HEK293 (cell line): Measurements from ENCODE around the gene PMP22.

Experiments used
- CTCF ChIA-PET: fragments of 350-600 bp; formaldehyde crosslinking; extraction: SDS; loops from one replicate; lab custom pipeline; 2021; ENCODE audit warnings: antibody characterized with exemption; lab: Yijun Ruan, JAX
- POLR2A ChIA-PET: fragments of 300-600 bp; formaldehyde crosslinking; extraction: SDS; loops from one replicate; lab custom pipeline; 2020; ENCODE audit warnings: antibody characterized with exemption, inconsistent platforms; lab: Yijun Ruan, JAX
- H3K27ac ChIP-seq: fragments of 200-500 bp; sonication (Bioruptor generic); 2 replicates; pipeline ENCODE4 v1.5.1; 2014; ENCODE audit warnings: low read depth, low read length, control low read depth, inconsistent platforms; ENCODE audit errors: extremely low read depth
- H3K36me3 ChIP-seq, 2 experiments: fragments of 200-500 bp in 1 of 2; sonication (Bioruptor generic) in 1 of 2; 1 replicate in 1 of 2; 2 replicates in 1 of 2; pipeline ENCODE4 v1.5.1; 2014 to 2017; ENCODE audit warnings: inconsistent platforms in 2 of 2, low read length in 2 of 2; ENCODE audit not compliant: control insufficient read depth in 2 of 2, insufficient read depth in 1 of 2
- H3K4me1 ChIP-seq: fragments of 200-500 bp; sonication (Bioruptor generic); 2 replicates; pipeline ENCODE4 v1.5.1; 2014; ENCODE audit warnings: mild to moderate bottlenecking, low read length, inconsistent platforms; ENCODE audit not compliant: control insufficient read depth, insufficient read depth
- H3K4me3 ChIP-seq: 2 replicates; pipeline ENCODE4 v1.5.1; 2011; ENCODE audit warnings: low read depth, mild to moderate bottlenecking, control low read depth, low read length, moderate library complexity
- H3K9me3 ChIP-seq: fragments of 200-500 bp; sonication (Bioruptor generic); 2 replicates; pipeline ENCODE4 v1.5.1; 2014; ENCODE audit warnings: low read depth, low read length, inconsistent platforms; ENCODE audit not compliant: control insufficient read depth, insufficient read depth
- BCL11A ChIP-seq: fragments of 450-650 bp; formaldehyde crosslinking; IDR thresholded peaks from 2 replicates; pipeline ENCODE4 v1.5.1; 2016; ENCODE audit warnings: low read depth, missing biosample characterization, missing genetic modification characterization
- HOXD13 ChIP-seq: sonication (generic); formaldehyde crosslinking; IDR thresholded peaks from 2 replicates; pipeline ENCODE4 v1.8.0; 2022; ENCODE audit warnings: missing genetic modification reagents, borderline replicate concordance
- KLF17 ChIP-seq: fragments of 450-650 bp; formaldehyde crosslinking; IDR thresholded peaks from 2 replicates; pipeline ENCODE4 v1.5.1; 2016; ENCODE audit warnings: missing biosample characterization, missing genetic modification characterization
- MYNN ChIP-seq: fragments of 450-650 bp; formaldehyde crosslinking; IDR thresholded peaks from 2 replicates; pipeline ENCODE4 v1.5.1; 2016; ENCODE audit warnings: missing biosample characterization, missing genetic modification characterization, borderline replicate concordance
- PRDM10 ChIP-seq: fragments of 450-650 bp; formaldehyde crosslinking; IDR thresholded peaks from 2 replicates; pipeline ENCODE4 v1.5.1; 2016; ENCODE audit warnings: missing biosample characterization, missing genetic modification characterization
- WT1 ChIP-seq: fragments of 450-650 bp; formaldehyde crosslinking; IDR thresholded peaks from 2 replicates; pipeline ENCODE4 v1.5.1; 2016; ENCODE audit warnings: missing biosample characterization, missing genetic modification characterization
- ZBTB8A ChIP-seq: fragments of 450-650 bp; formaldehyde crosslinking; IDR thresholded peaks from 2 replicates; pipeline ENCODE4 v1.5.1; 2016; ENCODE audit warnings: missing biosample characterization, missing genetic modification characterization
- ZNF221 ChIP-seq: fragments of 450-650 bp; formaldehyde crosslinking; IDR thresholded peaks from 2 replicates; pipeline ENCODE4 v1.5.1; 2017; ENCODE audit warnings: missing biosample characterization, missing genetic modification characterization, borderline replicate concordance
- ZNF248 ChIP-seq: fragments of 450-650 bp; formaldehyde crosslinking; IDR thresholded peaks from 2 replicates; pipeline ENCODE4 v1.5.1; 2017; ENCODE audit warnings: missing biosample characterization, missing genetic modification characterization
- ZNF26 ChIP-seq: fragments of 450-650 bp; formaldehyde crosslinking; IDR thresholded peaks from 2 replicates; pipeline ENCODE4 v1.5.1; 2016; ENCODE audit warnings: missing biosample characterization, missing genetic modification characterization
- ZNF354C ChIP-seq: fragments of 450-650 bp; formaldehyde crosslinking; IDR thresholded peaks from 2 replicates; pipeline ENCODE4 v1.5.1; 2016; ENCODE audit warnings: missing biosample characterization, missing genetic modification characterization, low read depth, borderline replicate concordance
- ZNF548 ChIP-seq: fragments of 450-650 bp; formaldehyde crosslinking; IDR thresholded peaks from 2 replicates; pipeline ENCODE4 v1.5.1; 2016; ENCODE audit warnings: missing biosample characterization, missing genetic modification characterization
- ZNF549 ChIP-seq: fragments of 450-650 bp; IDR thresholded peaks from 2 replicates; pipeline ENCODE4 v1.5.1; 2018; ENCODE audit warnings: missing biosample characterization, missing genetic modification characterization, mild to moderate bottlenecking, inconsistent platforms, moderate library complexity
- ZNF561 ChIP-seq: fragments of 450-650 bp; IDR thresholded peaks from 2 replicates; pipeline ENCODE4 v1.5.1; 2018; ENCODE audit warnings: missing biosample characterization, missing genetic modification characterization, borderline replicate concordance
- ZNF654 ChIP-seq: fragments of 450-650 bp; formaldehyde crosslinking; IDR thresholded peaks from 2 replicates; pipeline ENCODE4 v1.5.1; 2016; ENCODE audit warnings: low read depth, missing biosample characterization, missing genetic modification characterization
- ZNF670 ChIP-seq: fragments of 450-650 bp; formaldehyde crosslinking; IDR thresholded peaks from 2 replicates; pipeline ENCODE4 v1.5.1; 2016; ENCODE audit warnings: missing biosample characterization, missing genetic modification characterization, low read depth
- ZNF776 ChIP-seq: fragments of 450-650 bp; formaldehyde crosslinking; IDR thresholded peaks from 2 replicates; pipeline ENCODE4 v1.5.0; 2017; ENCODE audit warnings: missing biosample characterization, missing genetic modification characterization, borderline replicate concordance
- ZNF843 ChIP-seq: fragments of 450-650 bp; formaldehyde crosslinking; IDR thresholded peaks from 2 replicates; pipeline ENCODE4 v1.5.1; 2016; ENCODE audit warnings: missing biosample characterization, missing genetic modification characterization
- ZSCAN18 ChIP-seq: fragments of 450-650 bp; formaldehyde crosslinking; IDR thresholded peaks from 2 replicates; pipeline ENCODE4 v1.5.1; 2016; ENCODE audit warnings: missing biosample characterization, missing genetic modification characterization

PMP22 gene

GRCh38 chr17:15233022-15233805, 31.9 kb downstream of the PMP22 start:
- H3K27ac ChIP-seq, result no peak overlapping the region
- no peak overlapping the region for H3K4me3 ChIP-seq
- H3K4me1 ChIP-seq, result no peaks in the 10 kb centered on the region
- no peak for TF ChIP-seq ZNF549 (tag by site-specific recombination)
- TF ChIP-seq BCL11A, result no peak
- 0 out of 2 replicates have a peak, but pooled peaks have one; percentile 29 for TF ChIP-seq ZNF654 (tag by site-specific recombination)
- peaks cover 0 to 19% of the 10 kb centered on the region in 2 experiments; a peak in 1 of 3 replicates for H3K36me3 ChIP-seq
- H3K9me3 ChIP-seq, result no peaks in the 10 kb centered on the region
- CTCF ChIA-PET, result interaction anchor here (0.5 to 1.9 kb wide), 7 partner anchors 14 to 1182 kb away, joined by 3 to 8 read pairs (median 4); partner anchors contain the start of gene TRPV2
- POLR2A ChIA-PET, result no interaction called here

GRCh38 chr17:15232517-15232915, 32.6 kb downstream of the PMP22 start:
- H3K4me3 ChIP-seq, result no peak overlapping the region
- CTCF ChIA-PET, result interaction anchor here (0.5 to 1.9 kb wide), 3 partner anchors 15 to 861 kb away, joined by 3 to 8 read pairs (median 4); no protein-coding TSS in a partner anchor

More at GRCh38 chr17:15232517-15232915, 32.6 kb downstream of the PMP22 start:
- TF ChIP-seq ZNF248, result no peak
- no peak for TF ChIP-seq KLF17 (tag by site-specific recombination)
- no peak for TF ChIP-seq WT1
- no peak for TF ChIP-seq ZNF776 (tag by site-specific recombination)
- no peak for TF ChIP-seq ZNF843 (tag by site-specific recombination)
- TF ChIP-seq HOXD13 (CRISPR knock-in tag), result no peak
- TF ChIP-seq ZNF221 (tag by site-specific recombination), result no peak
- TF ChIP-seq ZNF354C, result no peak
- TF ChIP-seq ZSCAN18 (tag by site-specific recombination), result no peak
- no peak for TF ChIP-seq ZNF561
- no peak for TF ChIP-seq ZNF670
- TF ChIP-seq MYNN (tag by site-specific recombination), result no peak
- TF ChIP-seq ZNF26 (tag by site-specific recombination), result no peak
- no peak for TF ChIP-seq ZNF548 (tag by site-specific recombination)
- TF ChIP-seq ZBTB8A (tag by site-specific recombination), result no peak
- no peak for TF ChIP-seq BCL11A
- no peak for TF ChIP-seq PRDM10 (tag by site-specific recombination)
- Histone ChIP-seq H3K4me1 (no peaks in the 10 kb centered on the region), H3K27ac (no peak overlapping the region), H3K9me3 (no peaks in the 10 kb centered on the region), H3K36me3 (peaks cover 0 to 16% of the 10 kb centered on the region in 2 experiments; a peak in 1 of 3 replicates)
- POLR2A ChIA-PET, result no interaction called here
